Hepatocyte (in vitro differentiated cells): ENCODE measurements around the gene STRIP1.

Experiments used
- CTCF ChIP-seq: fragments of 200-600 bp; sonication (generic); IDR thresholded peaks from 2 replicates; pipeline ENCODE4 v1.5.1; 2016; ENCODE audit warnings: antibody characterized with exemption, mild to moderate bottlenecking; ENCODE audit not compliant: poor library complexity
- EZH2 ChIP-seq: fragments of 200-600 bp; sonication (generic); IDR thresholded peaks from 2 replicates; pipeline ENCODE4 v1.6.1; 2016; ENCODE audit warnings: antibody characterized with exemption, mild to moderate bottlenecking, borderline replicate concordance
- EZH2phosphoT487 ChIP-seq: fragments of 200-600 bp; sonication (generic); IDR thresholded peaks from one replicate; pipeline ENCODE4 v1.6.1; 2018; ENCODE audit warnings: antibody characterized with exemption, mild to moderate bottlenecking, low read depth, moderate library complexity; ENCODE audit not compliant: unreplicated experiment, severe bottlenecking

- TF ChIP-seq CTCF (no peak), EZH2phosphoT487 (no peak), EZH2 (no peak)
These were observed 27.2 kb upstream of the STRIP1 start for GRCh38 chr1:110007046-110007830.
